ENCODE results near the gene XRCC1.
"Not testable (repeated sequence)": the region's sequence is repeated elsewhere in the genome, so short reads cannot be mapped to it uniquely, and the experiment has no call there.

The XRCC1 gene

GRCh38 chr19:43512399-43512798, 62.9 kb downstream of the XRCC1 start:
- DNase-seq = not testable (repeated sequence)

DNA sequence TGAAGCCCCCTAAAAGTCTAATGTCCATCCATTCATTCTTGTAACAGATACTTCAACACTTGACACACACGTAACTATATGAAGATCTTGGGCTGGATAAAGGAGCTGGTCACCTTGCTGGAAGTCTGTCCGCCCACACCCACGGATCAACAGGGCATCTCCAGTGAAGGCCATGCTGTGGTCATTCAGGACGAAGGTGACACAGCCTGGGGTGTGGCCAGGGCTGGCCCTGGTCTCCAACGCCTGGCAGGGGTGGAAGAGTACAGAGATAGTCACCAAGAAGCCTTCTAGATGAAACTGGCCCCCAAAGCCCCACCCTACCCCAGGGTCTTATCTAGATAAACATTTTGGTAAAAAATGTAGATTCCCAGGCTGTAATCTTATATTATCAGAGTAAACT, 64.0 kb downstream of the XRCC1 start:
- DNase-seq = no peak

GRCh38 chr19:43510713-43511112, 64.6 kb downstream of the XRCC1 start:
- DNase-seq = no peak

GRCh38 chr19:43507880-43508279, 67.4 kb downstream of the XRCC1 start:
- DNase-seq = no peak

GRCh38 chr19:43506629-43507028, 68.7 kb downstream of the XRCC1 start:
- DNase-seq = no peak

GRCh38 chr19:43505941-43506340, 69.4 kb downstream of the XRCC1 start:
- no peak for DNase-seq

DNA sequence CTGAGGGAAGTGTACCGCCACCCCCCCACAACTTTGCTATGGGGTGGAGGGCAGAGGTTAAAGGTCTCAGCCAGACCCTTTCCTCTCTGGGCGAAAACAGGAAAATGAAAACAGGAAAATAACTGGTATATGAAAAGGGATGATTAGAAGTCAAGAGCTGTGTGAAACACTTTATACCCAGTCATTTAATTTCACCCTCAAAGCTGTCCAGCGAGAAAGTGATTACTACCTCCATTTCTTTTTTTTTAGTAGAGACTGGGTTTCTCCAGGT, 70.2 kb downstream of the XRCC1 start:
- no peak for DNase-seq

- DNase-seq = no peak
These were observed 70.7 kb downstream of the XRCC1 start, which contains the start of gene PHLDB3 for GRCh38 chr19:43504426-43505185. Gene PHLDB3 (minus strand): TSS chr19:43504746. CDS start chr19:43504118, 628 bp downstream.

- peak; percentile 90 to 93 for DNase-seq
These were observed 71.6 kb downstream of the XRCC1 start for GRCh38 chr19:43503501-43504425.

DNA sequence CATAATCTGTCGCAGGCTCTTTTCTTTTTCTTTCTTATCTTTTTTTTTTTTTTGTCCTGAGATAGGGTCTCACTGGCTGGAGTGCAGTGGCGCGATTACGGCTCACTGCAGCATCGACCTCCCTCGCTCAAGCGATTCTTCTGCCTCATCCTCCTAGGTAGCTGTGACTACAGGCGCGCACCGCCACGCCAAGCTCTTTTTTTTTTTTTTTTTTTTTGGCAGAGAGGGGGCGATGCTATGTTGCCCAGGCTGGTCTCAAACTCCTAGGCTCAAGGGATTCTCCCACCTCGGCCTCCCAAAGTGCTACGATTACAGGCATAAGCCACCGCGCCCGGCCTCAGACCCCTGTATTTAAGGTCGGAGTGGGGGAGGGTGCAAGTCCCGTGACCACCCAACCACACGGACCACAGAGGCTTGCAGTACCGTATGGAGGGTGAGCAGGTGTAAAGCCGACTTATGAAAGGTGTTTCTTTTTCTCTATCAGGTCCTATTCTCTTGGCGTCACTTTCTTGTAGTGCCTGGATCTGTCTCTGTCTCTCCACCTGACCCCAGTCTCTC, 72.8 kb downstream of the XRCC1 start:
- no peak for DNase-seq

DNA sequence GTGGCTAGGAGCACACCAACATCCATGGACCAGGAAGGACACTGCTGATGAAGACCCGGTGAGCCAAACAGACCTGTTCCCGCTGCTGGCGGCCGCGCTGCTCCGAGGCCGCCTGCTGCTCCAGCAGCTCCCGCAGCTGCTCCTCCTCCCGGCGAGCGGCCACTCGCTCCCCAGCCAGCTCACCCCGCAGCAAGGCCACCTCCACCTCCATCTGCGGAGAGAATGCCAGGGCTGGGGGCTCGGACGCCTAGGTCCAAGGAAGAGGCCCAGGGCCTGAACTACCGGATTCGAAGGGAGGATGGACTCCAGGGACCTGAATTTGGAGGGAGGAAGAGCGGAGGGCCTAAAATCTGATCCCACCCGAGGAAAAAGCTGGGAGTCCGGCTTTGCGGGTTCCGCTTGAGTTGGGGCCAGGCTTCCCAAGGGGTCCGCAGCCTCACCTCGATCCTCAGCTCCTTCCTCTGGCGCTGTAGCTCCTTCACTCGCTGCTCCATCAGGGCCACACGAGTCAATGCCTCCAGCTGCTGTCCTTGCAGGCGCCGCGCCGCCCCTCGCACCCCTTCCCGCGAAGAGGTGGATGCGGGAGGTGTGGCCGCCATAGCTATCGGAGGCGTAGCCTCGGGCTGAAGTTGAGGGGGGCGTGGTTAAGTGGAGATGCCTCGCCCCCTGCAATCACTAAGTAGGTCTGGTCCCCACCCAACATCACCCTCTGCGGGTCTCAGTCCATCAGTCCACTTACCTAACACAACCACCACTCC, 73.5 kb downstream of the XRCC1 start:
- no peak for DNase-seq

GRCh38 chr19:43499042-43499441, 76.3 kb downstream of the XRCC1 start:
- no peak for DNase-seq

GRCh38 chr19:43498233-43498842, 77.0 kb downstream of the XRCC1 start:
- no peak for DNase-seq

DNA sequence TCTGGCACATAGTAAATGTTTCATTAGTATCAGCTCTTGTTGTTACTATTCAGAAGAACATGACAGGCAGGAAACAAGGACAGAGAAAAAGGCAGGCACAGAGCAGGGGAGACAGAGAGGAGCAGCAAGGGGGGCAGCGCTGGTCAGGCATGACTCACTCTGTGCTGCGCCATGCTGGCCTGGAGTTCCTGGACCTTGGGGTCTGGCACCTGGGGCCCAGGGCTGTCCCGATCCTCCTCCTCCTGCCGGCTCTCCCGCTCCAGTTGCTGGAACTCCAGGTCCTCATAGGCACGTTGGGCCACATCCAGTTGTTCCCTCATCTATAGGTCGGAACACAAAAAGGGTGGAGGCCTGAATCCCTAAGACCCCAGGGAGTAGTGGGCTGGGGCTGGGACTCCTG, 78.4 kb downstream of the XRCC1 start:
- DNase-seq = no peak

DNA sequence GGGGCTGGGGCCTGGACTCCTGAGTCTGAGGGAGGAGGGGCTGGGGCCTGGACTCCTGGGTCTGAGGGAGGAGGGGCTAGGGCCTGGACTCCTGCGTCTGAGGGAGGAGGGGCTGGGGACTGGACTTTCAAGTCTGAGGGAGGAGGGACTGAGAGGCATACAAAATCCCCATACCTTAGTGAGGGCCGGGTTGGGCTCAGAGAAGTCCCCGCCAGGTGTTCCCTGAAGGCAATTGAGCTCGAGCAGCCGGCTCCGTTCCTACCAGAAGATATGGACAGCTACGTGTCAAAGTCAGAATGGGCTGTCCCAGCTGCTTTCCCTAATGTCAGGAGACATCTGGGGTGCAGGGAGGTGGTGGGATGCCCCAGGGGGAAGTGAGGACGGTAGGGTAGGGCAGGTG, 80.2 kb downstream of the XRCC1 start:
- no peak for DNase-seq
